Neural cell (in vitro differentiated cells): Measurements from ENCODE around the gene SOX30. TPM values are rescaled to one million over a fixed set of nuclear protein-coding genes. Genes with fewer than 3 reads are reported as not detected.
"Not testable (repeated sequence)": the region's sequence is repeated elsewhere in the genome, so short reads cannot be mapped to it uniquely, and the experiment has no call there.

ENCODE experiments used
- H2AFZ ChIP-seq: fragments of 200-600, 300-800 bp; sonication (generic), shearing (Covaris generic); 2 replicates; pipeline ENCODE4 v1.6.0; 2014; ENCODE audit warnings: low read depth, mild to moderate bottlenecking, antibody characterized with exemption, low read length, moderate library complexity
- H3F3A ChIP-seq: fragments of 200-600 bp; shearing (Covaris generic); 2 replicates; pipeline ENCODE4 v1.6.1; 2016; ENCODE audit warnings: mild to moderate bottlenecking, moderate library complexity, mixed read lengths, antibody characterized with exemption, low read length; ENCODE audit not compliant: insufficient read depth, poor library complexity, severe bottlenecking
- H3K27ac ChIP-seq: fragments of 200-600, 300-800 bp; sonication (generic), shearing (Covaris generic); 2 replicates; pipeline ENCODE4 v1.5.1; 2014; ENCODE audit warnings: mild to moderate bottlenecking, low read length, moderate library complexity
- H3K27me3 ChIP-seq: fragments of 300-800, 200-600 bp; sonication (generic), shearing (Covaris generic); 2 replicates; pipeline ENCODE4 v1.6.0; 2014; ENCODE audit warnings: mild to moderate bottlenecking, low read depth, low read length, moderate library complexity; ENCODE audit not compliant: insufficient read depth
- H3K36me3 ChIP-seq: fragments of 300-800, 200-600 bp; sonication (generic), shearing (Covaris generic); 2 replicates; pipeline ENCODE4 v1.5.1; 2014; ENCODE audit warnings: mild to moderate bottlenecking, antibody characterized with exemption, low read length, moderate library complexity; ENCODE audit not compliant: insufficient read depth
- H3K4me2 ChIP-seq: fragments of 300-800, 200-600 bp; sonication (generic), shearing (Covaris generic); 2 replicates; pipeline ENCODE4 v1.6.0; 2014; ENCODE audit warnings: mild to moderate bottlenecking, low read length
- H3K4me3 ChIP-seq: fragments of 300-800, 200-600 bp; sonication (generic), shearing (Covaris generic); 2 replicates; pipeline ENCODE4 v1.5.1; 2014; ENCODE audit warnings: mild to moderate bottlenecking, low read length, moderate library complexity
- H3K79me2 ChIP-seq: fragments of 200-600 bp; shearing (Covaris generic); replicated peaks from 2 replicates; pipeline ENCODE4 v1.6.0; 2014; ENCODE audit warnings: mild to moderate bottlenecking, low read length, moderate library complexity; ENCODE audit not compliant: insufficient read depth
- H3K9ac ChIP-seq: fragments of 300-800, 200-600 bp; sonication (generic), shearing (Covaris generic); 2 replicates; pipeline ENCODE4 v1.6.1; 2016; ENCODE audit warnings: mild to moderate bottlenecking, low read length, mixed read lengths
- H3K9me2 ChIP-seq: fragments of 200-600 bp; shearing (Covaris generic); 2 replicates; pipeline ENCODE4 v1.6.1; 2016; ENCODE audit warnings: mild to moderate bottlenecking, low read length, mixed read lengths; ENCODE audit not compliant: insufficient read depth
- H3K9me3 ChIP-seq: fragments of 200-600, 300-800 bp; sonication (generic), shearing (Covaris generic); 2 replicates; pipeline ENCODE4 v1.6.1; 2016; ENCODE audit warnings: mild to moderate bottlenecking, mixed run types, low read length, moderate library complexity, mixed read lengths
- H4K20me1 ChIP-seq: fragments of 200-600 bp; shearing (Covaris generic); 2 replicates; pipeline ENCODE4 v1.6.1; 2016; ENCODE audit warnings: mild to moderate bottlenecking, mixed run types; ENCODE audit not compliant: insufficient read depth
- EP300 ChIP-seq: fragments of 450-650 bp; conservative IDR thresholded peaks from 2 replicates; pipeline ENCODE4 v1.6.1; 2014; ENCODE audit warnings: antibody characterized with exemption, mild to moderate bottlenecking, moderate library complexity; ENCODE audit not compliant: poor library complexity, severe bottlenecking
- EZH2 ChIP-seq: fragments of 200-600, 300-800 bp; shearing (Covaris generic), sonication (generic); IDR thresholded peaks from 2 replicates; pipeline ENCODE4 v1.6.1; 2014; ENCODE audit warnings: antibody characterized with exemption, low read length, borderline replicate concordance, mild to moderate bottlenecking; ENCODE audit not compliant: insufficient read depth, poor library complexity, severe bottlenecking
- MXI1 ChIP-seq: fragments of 450-650 bp; conservative IDR thresholded peaks from 2 replicates; pipeline ENCODE4 v1.6.1; 2014; ENCODE audit warnings: antibody characterized with exemption, mild to moderate bottlenecking; ENCODE audit not compliant: poor library complexity, severe bottlenecking
- POLR2AphosphoS5 ChIP-seq: IDR thresholded peaks from 2 replicates; pipeline ENCODE4 v1.6.1; 2012
- RAD21 ChIP-seq: fragments of 450-650 bp; conservative IDR thresholded peaks from 2 replicates; pipeline ENCODE4 v1.6.1; 2014; ENCODE audit warnings: antibody characterized with exemption, mild to moderate bottlenecking, moderate library complexity
- REST ChIP-seq: IDR thresholded peaks from 2 replicates; pipeline ENCODE4 v1.6.1; 2012; ENCODE audit warnings: borderline replicate concordance
- SMC3 ChIP-seq: fragments of 450-650 bp; conservative IDR thresholded peaks from 2 replicates; pipeline ENCODE4 v1.6.1; 2014; ENCODE audit warnings: antibody characterized with exemption, mild to moderate bottlenecking, moderate library complexity; ENCODE audit not compliant: poor library complexity
- TAF1 ChIP-seq: IDR thresholded peaks from 2 replicates; pipeline ENCODE4 v1.6.1; 2012; ENCODE audit warnings: low read depth
- polyA minus RNA-seq: library from RNA; depleted of rRNA, polyadenylated mRNA; stranded (reverse); fragments of >200 nt; gene quantifications from 2 replicates; pipeline ENCODE4 v1.2.3, GENCODE V29; 2014
- polyA plus RNA-seq: library from polyadenylated mRNA; depleted of rRNA; stranded (reverse); fragments of >200 nt; gene quantifications from 2 replicates; pipeline ENCODE4 v1.2.3, GENCODE V29; 2014
- TF ChIP-seq, protein P1 (sequence below): fragments of 450-650 bp; IDR thresholded peaks from 2 replicates; pipeline ENCODE4 v1.5.1; 2014; ENCODE audit warnings: antibody characterized with exemption, mild to moderate bottlenecking, moderate library complexity; ENCODE audit not compliant: poor library complexity, severe bottlenecking

The SOX30 gene
- polyA plus RNA-seq (not detected in 2 replicates), polyA minus RNA-seq (not detected in 2 replicates)

- H3K27ac ChIP-seq = no peak within 1 kb of the TSS
- H3K9me2 ChIP-seq = no peaks in the 10 kb centered on the region
- no peaks in the 10 kb centered on the region for H3K36me3 ChIP-seq
- H3K4me3 ChIP-seq = no peak within 1 kb of the TSS
- H3K27me3 ChIP-seq = no peaks in the 10 kb centered on the region
- no peak for TF ChIP-seq EP300
- no peak for TF ChIP-seq EZH2
- TF ChIP-seq RAD21 = no peak
- TF ChIP-seq, protein P1, sequence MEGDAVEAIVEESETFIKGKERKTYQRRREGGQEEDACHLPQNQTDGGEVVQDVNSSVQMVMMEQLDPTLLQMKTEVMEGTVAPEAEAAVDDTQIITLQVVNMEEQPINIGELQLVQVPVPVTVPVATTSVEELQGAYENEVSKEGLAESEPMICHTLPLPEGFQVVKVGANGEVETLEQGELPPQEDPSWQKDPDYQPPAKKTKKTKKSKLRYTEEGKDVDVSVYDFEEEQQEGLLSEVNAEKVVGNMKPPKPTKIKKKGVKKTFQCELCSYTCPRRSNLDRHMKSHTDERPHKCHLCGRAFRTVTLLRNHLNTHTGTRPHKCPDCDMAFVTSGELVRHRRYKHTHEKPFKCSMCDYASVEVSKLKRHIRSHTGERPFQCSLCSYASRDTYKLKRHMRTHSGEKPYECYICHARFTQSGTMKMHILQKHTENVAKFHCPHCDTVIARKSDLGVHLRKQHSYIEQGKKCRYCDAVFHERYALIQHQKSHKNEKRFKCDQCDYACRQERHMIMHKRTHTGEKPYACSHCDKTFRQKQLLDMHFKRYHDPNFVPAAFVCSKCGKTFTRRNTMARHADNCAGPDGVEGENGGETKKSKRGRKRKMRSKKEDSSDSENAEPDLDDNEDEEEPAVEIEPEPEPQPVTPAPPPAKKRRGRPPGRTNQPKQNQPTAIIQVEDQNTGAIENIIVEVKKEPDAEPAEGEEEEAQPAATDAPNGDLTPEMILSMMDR = no peak
- TF ChIP-seq MXI1 = no peak
- TF ChIP-seq REST = no peak
- no peak for TF ChIP-seq SMC3
- TF ChIP-seq POLR2AphosphoS5 = no peak
- no peak for TF ChIP-seq TAF1
- no peak within 1 kb of the TSS for H3K9ac ChIP-seq
- H3F3A ChIP-seq = no peaks in the 10 kb centered on the region
- no peaks in the 10 kb centered on the region for H3K79me2 ChIP-seq
- H3K4me2 ChIP-seq = no peak within 1 kb of the TSS
- peaks cover 8% of the 10 kb centered on the region for H3K9me3 ChIP-seq
- H4K20me1 ChIP-seq = no peaks in the 10 kb centered on the region
- H2AFZ ChIP-seq = no peak within 1 kb of the TSS
These were observed at the start of gene SOX30 for GRCh38 chr5:157652377-157652692. Gene SOX30 (minus strand): TSS chr5:157652438. CDS start chr5:157652078, 360 bp downstream.

GRCh38 chr5:157698674-157699073, 46.4 kb upstream of the SOX30 start:
- H3K4me2 ChIP-seq, H3K9me2 ChIP-seq: not testable (repeated sequence)

GRCh38 chr5:157696154-157696553, 43.9 kb upstream of the SOX30 start:
- not testable (repeated sequence) for H3K9me3 ChIP-seq, H3K27ac ChIP-seq

More at GRCh38 chr5:157698674-157699073, 46.4 kb upstream of the SOX30 start:
- H3K27ac ChIP-seq, H3K36me3 ChIP-seq, H3K9me3 ChIP-seq, H3F3A ChIP-seq, H4K20me1 ChIP-seq, H3K9ac ChIP-seq, H2AFZ ChIP-seq, H3K79me2 ChIP-seq, H3K4me3 ChIP-seq, H3K27me3 ChIP-seq: not testable (repeated sequence)

GRCh38 chr5:157693816-157694215, 41.6 kb upstream of the SOX30 start:
- not testable (repeated sequence) for H3K9ac ChIP-seq, H4K20me1 ChIP-seq, H3F3A ChIP-seq, H2AFZ ChIP-seq, H3K9me3 ChIP-seq, H3K4me3 ChIP-seq, H3K79me2 ChIP-seq, H3K27ac ChIP-seq, H3K4me2 ChIP-seq, H3K27me3 ChIP-seq, H3K36me3 ChIP-seq, H3K9me2 ChIP-seq

More at GRCh38 chr5:157696154-157696553, 43.9 kb upstream of the SOX30 start:
- H2AFZ ChIP-seq, H3K27me3 ChIP-seq, H4K20me1 ChIP-seq, H3K36me3 ChIP-seq, H3K79me2 ChIP-seq, H3K4me2 ChIP-seq, H3K9me2 ChIP-seq, H3K4me3 ChIP-seq, H3F3A ChIP-seq, H3K9ac ChIP-seq: not testable (repeated sequence)
